Esophagus squamous epithelium (tissue), 5 donors: ENCODE measurements around the gene TNF. TPM values are rescaled to one million over a fixed set of nuclear protein-coding genes. Genes with fewer than 3 reads are reported as not detected.
A peak's percentile ranks its signal among the peaks of the same experiment; 100 is the strongest.

Experiments
- DNase-seq: peaks from one replicate; lab custom pipeline; 2025; lab: John Stamatoyannopoulos, UW
- H3K27ac ChIP-seq, 4 donors: fragments of 200-600 bp; sonication (generic); one replicate each; pipeline ENCODE4 v1.5.1; 2016 to 2019; ENCODE audit warnings: mild to moderate bottlenecking in 1 of 4
- H3K27me3 ChIP-seq, 4 donors: fragments of 200-600 bp; sonication (generic); 1 replicate in 3 of 4; 2 replicates in 1 of 4; pipeline versions ENCODE4 v1.5.1 to v1.6.0; 2017 to 2021; ENCODE audit warnings: antibody characterized with exemption in 1 of 4
- H3K36me3 ChIP-seq, 3 donors: fragments of 200-600 bp; sonication (generic); one replicate each; pipeline ENCODE4 v1.5.1; 2016 to 2019
- H3K4me1 ChIP-seq, 3 donors: fragments of 200-600 bp; sonication (generic); one replicate each; pipeline ENCODE4 v1.5.1; 2017 to 2019
- H3K4me3 ChIP-seq, 4 donors: fragments of 200-600 bp; sonication (generic); 1 replicate in 3 of 4; 2 replicates in 1 of 4; pipeline ENCODE4 v1.5.1; 2016 to 2019; ENCODE audit warnings: mild to moderate bottlenecking in 2 of 4, moderate library complexity in 1 of 4
- H3K9me3 ChIP-seq, 3 donors: fragments of 200-600 bp; sonication (generic); one replicate each; pipeline ENCODE4 v1.5.1; 2016 to 2019
- CTCF ChIP-seq, 6 experiments: fragments of 450-650 bp in 4 of 6; fragments of 200-600 bp in 2 of 6; sonication (generic) in 2 of 6; IDR thresholded peaks; one replicate each; pipeline ENCODE4 v1.5.1; 2016 to 2019; ENCODE audit warnings: antibody characterized with exemption in 6 of 6, mild to moderate bottlenecking in 4 of 6, moderate library complexity in 4 of 6
- POLR2A ChIP-seq, 4 donors: fragments of 450-650 bp; IDR thresholded peaks; one replicate each; pipeline ENCODE4 v1.6.1; 2017; ENCODE audit warnings: antibody characterized with exemption in 4 of 4, mild to moderate bottlenecking in 4 of 4, moderate library complexity in 3 of 4
- WGBS, 2 donors: methylation state at CpG; one replicate each; pipeline ENCODE4 v1.1.5; 2018; 5-methylcytosine and 5-hydroxymethylcytosine counted together
- intact Hi-C: fragments of 100-400 bp; cut with DNase I; formaldehyde crosslinking; loops from one replicate; pipeline ENCODE4 v1.15.0; 2022
- total RNA-seq, 4 donors: library from RNA; depleted of rRNA; stranded (reverse); fragments of >200 nt; gene quantifications; one replicate each; pipeline ENCODE4 v1.1.0, GENCODE V29; 2016
- donor health status: DM: yes; HTN: yes; CAD: no.

Gene TNF
- total RNA-seq, 4 donors from 2014 or later = 0.27 to 0.95 (median 0.61) TPM; not detected in 1

- intact Hi-C loops = no loop called here
- DNase-seq = no peak
- 40% methylated on average over 9 of the region's 9 CpGs for WGBS, 2 donors
- Histone ChIP-seq H3K9me3 (no peaks in the 10 kb centered on the region), H3K4me1 (peaks cover 0 to 7% (median 5%) of the 10 kb centered on the region in 3 donors), H3K36me3 (no peaks in the 10 kb centered on the region), H3K4me3 (no peak overlapping the region), H3K27me3 (peaks cover 0 to 24% (median 0%) of the 10 kb centered on the region in 4 donors), H3K27ac (no peak overlapping the region)
- TF ChIP-seq CTCF (IDR thresholded peaks at IDR 0.05) (no peak), POLR2A (IDR thresholded peaks at IDR 0.05) (no peak)
These were observed 7.6 kb upstream of the TNF start for GRCh38 chr6:31567531-31568370.

GRCh38 chr6:31568537-31568961, 6.8 kb upstream of the TNF start:
- H3K36me3 ChIP-seq = no peaks in the 10 kb centered on the region
- H3K27ac ChIP-seq = no peak overlapping the region
- intact Hi-C loops = no loop called here
- H3K4me3 ChIP-seq = no peak overlapping the region
- H3K27me3 ChIP-seq = peaks cover 0 to 24% (median 0%) of the 10 kb centered on the region in 4 donors
- no peaks in the 10 kb centered on the region for H3K9me3 ChIP-seq
- H3K4me1 ChIP-seq = peaks cover 0 to 7% (median 5%) of the 10 kb centered on the region in 3 donors
- TF ChIP-seq POLR2A (IDR thresholded peaks at IDR 0.05) = no peak
- no peak for TF ChIP-seq CTCF (IDR thresholded peaks at IDR 0.05)
- DNase-seq = no peak
- WGBS, 2 donors = 58 to 63% methylated on average over 3 of the region's 3 CpGs

GRCh38 chr6:31569861-31570536, 5.4 kb upstream of the TNF start:
- WGBS, 2 donors = 75 to 83% methylated on average over 1 of the region's 1 CpG
- peaks cover 0 to 9% (median 5%) of the 10 kb centered on the region in 3 donors for H3K4me1 ChIP-seq
- no peak overlapping the region for H3K27ac ChIP-seq
- no peaks in the 10 kb centered on the region for H3K9me3 ChIP-seq
- no peak overlapping the region for H3K4me3 ChIP-seq
- peaks cover 0 to 29% (median 0%) of the 10 kb centered on the region in 4 donors for H3K27me3 ChIP-seq
- no peaks in the 10 kb centered on the region for H3K36me3 ChIP-seq
- TF ChIP-seq POLR2A (IDR thresholded peaks at IDR 0.05) = no peak
- no peak for TF ChIP-seq CTCF (IDR thresholded peaks at IDR 0.05)
- intact Hi-C loops = no loop called here
- no peak for DNase-seq

GRCh38 chr6:31572041-31572911, 3.1 kb upstream of the TNF start, which contains the start of gene LTA:
Gene LTA (plus strand): TSS chr6:31572289. CDS start chr6:31572743, 454 bp downstream.
- intact Hi-C loops = no loop called here
- Histone ChIP-seq H3K4me1 (peaks cover 0 to 15% (median 5%) of the 10 kb centered on the region in 3 donors), H3K27ac (peak within 1 kb of the TSS in 2 of 4 donors; percentile 62 to 72), H3K4me3 (peak within 1 kb of the TSS in 2 of 4 donors; percentile 26 to 45), H3K36me3 (no peaks in the 10 kb centered on the region), H3K9me3 (no peaks in the 10 kb centered on the region), H3K27me3 (peaks cover 0 to 21% (median 0%) of the 10 kb centered on the region in 4 donors)
- TF ChIP-seq CTCF (IDR thresholded peaks at IDR 0.05) (no peak), POLR2A (IDR thresholded peaks at IDR 0.05) (peak in 1 of 4 donors; percentile 28)
- no peak for DNase-seq
- WGBS, 2 donors = 66 to 78% methylated on average over 16 to 25 of the region's 27 CpGs
